Spleen (tissue), 7 donors: Measurements from ENCODE around the gene CA5B.

ENCODE experiments used
- CTCF ChIP-seq, 11 experiments: fragments of 200-600 bp in 7 of 11; fragments of 450-650 bp in 4 of 11; sonication (generic) in 4 of 11; IDR thresholded peaks in 8 of 11; conservative IDR thresholded peaks in 3 of 11; 1 replicate in 7 of 11; 2 replicates in 4 of 11; pipeline versions ENCODE4 v1.4.0 to v1.8.0; 2016 to 2021; ENCODE audit warnings: antibody characterized with exemption in 11 of 11, inconsistent platforms in 4 of 11, mild to moderate bottlenecking in 1 of 11
- POLR2A ChIP-seq, 3 donors: fragments of 450-650 bp; IDR thresholded peaks; one replicate each; pipeline ENCODE4 v1.5.1; 2017; ENCODE audit warnings: antibody characterized with exemption in 3 of 3, mild to moderate bottlenecking in 1 of 3
- POLR2AphosphoS5 ChIP-seq, 3 donors: sonication (generic); formaldehyde crosslinking; IDR thresholded peaks; one replicate each; pipeline ENCODE4 v1.5.1; 2017; ENCODE audit warnings: antibody characterized with exemption in 3 of 3
- donor health status: DM: no; HTN: no; CAD: no; lungs with moderate emphysema.
- donor health status: DM: no; HTN: no; CAD: no.
- donor health status: DM: no; HTN: no; CAD: no.

GRCh38 chrX:15723887-15724517 lies 14.1 kb upstream of the CA5B start:
- TF ChIP-seq CTCF (IDR thresholded peaks at IDR 0.05 in 8 of 11, conservative IDR thresholded peaks at IDR 0.05 in 3 of 11) (no peak), POLR2A (IDR thresholded peaks at IDR 0.05) (no peak), POLR2AphosphoS5 (IDR thresholded peaks at IDR 0.05) (no peak)
